K562 (cell line): Measurements from ENCODE around the gene SFXN5. TPM values are rescaled to one million over a fixed set of nuclear protein-coding genes. Genes with fewer than 3 reads are reported as not detected.

ENCODE experiments used
- BHLHE40 ChIP-seq: IDR thresholded peaks from 2 replicates; pipeline ENCODE4 v1.6.1; 2011; ENCODE audit warnings: low read length, improper control_type of control experiment
- CBFA2T2 ChIP-seq: fragments of 450-650 bp; conservative IDR thresholded peaks from 2 replicates; pipeline ENCODE4 v1.6.1; 2017; ENCODE audit warnings: mild to moderate bottlenecking
- CHAMP1 ChIP-seq: fragments of 450-650 bp; IDR thresholded peaks from 2 replicates; pipeline ENCODE4 v1.6.1; 2016; ENCODE audit warnings: mild to moderate bottlenecking
- CHCHD3 ChIP-seq: fragments of 250-450 bp; sonication (Bioruptor Pico); IDR thresholded peaks from 2 replicates; pipeline ENCODE4 v2.1.2; 2022; ENCODE audit warnings: mild to moderate bottlenecking
- CREBBP ChIP-seq: IDR thresholded peaks from one replicate; pipeline ENCODE4 v1.6.1; 2012; ENCODE audit warnings: low read depth, mild to moderate bottlenecking, control low read depth, inconsistent platforms, low read length
- CXXC5 ChIP-seq: fragments of 250-450 bp; sonication (Bioruptor Pico); IDR thresholded peaks from 2 replicates; pipeline ENCODE4 v1.8.0; 2022; ENCODE audit warnings: inconsistent platforms, mild to moderate bottlenecking, moderate library complexity
- GTF2F1 ChIP-seq: IDR thresholded peaks from 2 replicates; pipeline ENCODE4 v1.6.1; 2011; ENCODE audit warnings: low read depth, low read length, improper control_type of control experiment
- ILK ChIP-seq: fragments of 450-650 bp; IDR thresholded peaks from 2 replicates; pipeline ENCODE4 v1.6.1; 2016; ENCODE audit warnings: missing genetic modification characterization, low read depth, mild to moderate bottlenecking, missing compliant biosample characterization, moderate library complexity, borderline replicate concordance
- KDM5B ChIP-seq: fragments of 200-600 bp; sonication (generic); IDR thresholded peaks from 2 replicates; pipeline ENCODE4 v1.6.1; 2012; ENCODE audit warnings: low read depth, mild to moderate bottlenecking, moderate library complexity, low read length, control low read depth, inconsistent platforms; ENCODE audit not compliant: insufficient replicate concordance
- KLF10 ChIP-seq: fragments of 250-450 bp; sonication (Bioruptor Pico); IDR thresholded peaks from 2 replicates; pipeline ENCODE4 v1.6.1; 2021; ENCODE audit warnings: matching md5 sums
- NR2C1 ChIP-seq, 2 experiments: fragments of 450-650 bp; IDR thresholded peaks; 2 replicates each; pipeline ENCODE4 v1.6.1; 2017; ENCODE audit warnings: mild to moderate bottlenecking in 2 of 2, antibody characterized with exemption in 1 of 2, inconsistent platforms in 1 of 2, missing compliant biosample characterization in 1 of 2, missing genetic modification characterization in 1 of 2
- POLR2H ChIP-seq: IDR thresholded peaks from 2 replicates; pipeline ENCODE4 v1.6.1; 2016; ENCODE audit warnings: missing genetic modification characterization, low read depth, mild to moderate bottlenecking, control low read depth, missing compliant biosample characterization, moderate library complexity
- SIN3B ChIP-seq: fragments of 450-650 bp; IDR thresholded peaks from 2 replicates; pipeline ENCODE4 v1.6.1; 2017; ENCODE audit warnings: low read depth, mild to moderate bottlenecking, moderate library complexity
- STAT6 ChIP-seq: sonication (generic); formaldehyde crosslinking; IDR thresholded peaks from 2 replicates; pipeline ENCODE4 v1.8.1; 2023; ENCODE audit warnings: mild to moderate bottlenecking, missing genetic modification reagents
- TBP ChIP-seq: optimal IDR thresholded peaks from 2 replicates; pipeline ENCODE3; 2011; ENCODE audit warnings: low read depth, low read length, improper control_type of control experiment
- TCF7L2 ChIP-seq: fragments of 150-350 bp; IDR thresholded peaks from 2 replicates; pipeline ENCODE4 v1.6.1; 2016; ENCODE audit warnings: low read depth, mild to moderate bottlenecking, low read length, moderate library complexity
- ZFX ChIP-seq: sonication (generic); formaldehyde crosslinking; IDR thresholded peaks from 2 replicates; pipeline ENCODE4 v1.8.0; 2022; ENCODE audit warnings: mild to moderate bottlenecking, missing genetic modification reagents, moderate library complexity
- ZNF395 ChIP-seq: fragments of 200-800 bp; sonication (Bioruptor generic); IDR thresholded peaks from 2 replicates; pipeline ENCODE4 v1.6.1; 2017; ENCODE audit warnings: missing genetic modification characterization, missing compliant biosample characterization
- ZNF511 ChIP-seq: sonication (generic); formaldehyde crosslinking; IDR thresholded peaks from 2 replicates; pipeline ENCODE4 v1.8.0; 2022; ENCODE audit warnings: mild to moderate bottlenecking, missing genetic modification reagents
- polyA plus RNA-seq, 8 experiments: library from polyadenylated mRNA; depleted of rRNA in 4 of 8; stranded (reverse) in 5 of 8; unstranded in 3 of 8; fragments of >200 nt; fragmentation: Nextera tagmentation in 2 of 8; fragmentation: Illumina TruSeq in 1 of 8; extraction: Ambion mirVana in 2 of 8; extraction: Trizol in 1 of 8; gene quantifications; 2 replicates each; pipeline versions ENCODE4 v1.2.1 to v1.2.3, GENCODE V29; 2011 to 2014; ENCODE audit warnings: inconsistent platforms in 1 of 8, missing spikeins in 1 of 8
- total RNA-seq, 7 experiments: library from RNA; depleted of rRNA in 6 of 7; stranded (reverse); fragments of >200 nt in 6 of 7; fragmentation: Illumina TruSeq in 2 of 7; extraction: Trizol in 2 of 7; gene quantifications; 2 replicates each; pipeline versions ENCODE4 v1.2.1 to v1.2.3, GENCODE V29; 2011 to 2021; ENCODE audit warnings: low replicate concordance in 1 of 7

Gene SFXN5
- total and polyA plus RNA-seq, 9 of the 15 experiments (the other 6 are each of a cell fraction or from before 2014, with no cell fraction given), result 8.3 to 22.6 (median 16.0) TPM

- TF ChIP-seq TCF7L2, result no peak
- TF ChIP-seq KDM5B, result peak; percentile 52
- peak; percentile 67 for TF ChIP-seq ZNF511 (CRISPR knock-in tag)
- peak; percentile 24; the same call in 1 of the 2 replicates for TF ChIP-seq CHCHD3 (CRISPR knock-in tag)
- TF ChIP-seq ZFX (CRISPR knock-in tag), result peak; percentile 31
- peak; percentile 61; the same call in 1 of the 2 replicates for TF ChIP-seq STAT6 (CRISPR knock-in tag)
- TF ChIP-seq POLR2H (tag), result peak; percentile 87
- no peak for TF ChIP-seq ILK
- peak; percentile 57; the same call in 1 of the 2 replicates for TF ChIP-seq SIN3B
- TF ChIP-seq BHLHE40, result 0 out of 2 replicates have a peak, but pooled peaks have one; percentile 9
- TF ChIP-seq CXXC5 (CRISPR knock-in tag), result peak; percentile 93
- TF ChIP-seq CREBBP, result no peak
- TF ChIP-seq KLF10 (CRISPR knock-in tag), result no peak
- no peak for TF ChIP-seq CHAMP1
- TF ChIP-seq TBP, result peak; percentile 83
- TF ChIP-seq GTF2F1, result peak; percentile 58; the same call in 1 of the 2 replicates
- TF ChIP-seq ZNF395 (CRISPR knock-in tag), result no peak
- no peak for TF ChIP-seq CBFA2T2
- peak; percentile 49 for TF ChIP-seq NR2C1 (IDR thresholded peaks at IDR 0.05)
- peak; percentile 50 for TF ChIP-seq NR2C1 (tag; IDR thresholded peaks at IDR 0.05)
Measured at GRCh38 chr2:73071360-73072128, at the start of gene SFXN5 (continued).
